Embryonic facial prominence (tissue), 1 donor: Measurements from ENCODE around the gene GIPC1.
A peak's percentile ranks its signal among the peaks of the same experiment; 100 is the strongest.
"Not testable (repeated sequence)": the region's sequence is repeated elsewhere in the genome, so short reads cannot be mapped to it uniquely, and the experiment has no call there.

ENCODE experiments used
- DNase-seq: peaks from one replicate; pipeline ENCODE4 v3.0.0-alpha.2; 2016; ENCODE audit errors: extremely low spot score

GIPC1 gene

GRCh38 chr19:14496029-14496833 lies at the start of gene GIPC1:
Gene GIPC1, minus strand, starts transcription at chr19:14496127. Its CDS starts 13,151 bp downstream, at chr19:14482976.
- peak; percentile 96 for DNase-seq

- DNase-seq: no peak
Observed at GRCh38 chr19:14545716-14546082, 49.8 kb upstream of the GIPC1 start.

- no peak for DNase-seq
Observed at GRCh38 chr19:14544977-14545715, 49.2 kb upstream of the GIPC1 start.

GRCh38 chr19:14544047-14544446 lies 48.1 kb upstream of the GIPC1 start:
- no peak for DNase-seq

GRCh38 chr19:14542711-14543328 lies 46.9 kb upstream of the GIPC1 start:
- no peak for DNase-seq

GRCh38 chr19:14541979-14542378 lies 46.1 kb upstream of the GIPC1 start:
- not testable (repeated sequence) for DNase-seq

GRCh38 chr19:14540741-14541525 lies 45.0 kb upstream of the GIPC1 start:
- DNase-seq: no peak

- peak; percentile 38 for DNase-seq
Observed at GRCh38 chr19:14536926-14537692, 41.2 kb upstream of the GIPC1 start.

- DNase-seq: no peak
Observed at GRCh38 chr19:14533450-14533849, 37.5 kb upstream of the GIPC1 start.

GRCh38 chr19:14530506-14530905 lies 34.6 kb upstream of the GIPC1 start:
- DNase-seq: no peak

GRCh38 chr19:14530005-14530348 lies 34.0 kb upstream of the GIPC1 start:
- no peak for DNase-seq

GRCh38 chr19:14529254-14530004 lies 33.5 kb upstream of the GIPC1 start, which contains the start of gene TECR:
Gene TECR, plus strand, starts transcription at chr19:14529594. Its CDS starts 103 bp downstream, at chr19:14529697.
- peak; percentile 99 for DNase-seq

GRCh38 chr19:14528419-14529253 lies 32.7 kb upstream of the GIPC1 start:
- no peak for DNase-seq

- DNase-seq: no peak
Observed at GRCh38 chr19:14526423-14526822, 30.5 kb upstream of the GIPC1 start.

- DNase-seq: no peak
Observed at GRCh38 chr19:14525729-14526128, 29.8 kb upstream of the GIPC1 start.

- no peak for DNase-seq
Observed at GRCh38 chr19:14520543-14520942, 24.6 kb upstream of the GIPC1 start.

- no peak for DNase-seq
Observed at GRCh38 chr19:14519860-14520407, 24.0 kb upstream of the GIPC1 start.

- no peak for DNase-seq
Observed at GRCh38 chr19:14519245-14519859, 23.4 kb upstream of the GIPC1 start.
